Right ventricle myocardium superior (tissue), 1 donor: ENCODE measurements around the gene NUPR2. TPM values are rescaled to one million over a fixed set of nuclear protein-coding genes. Genes with fewer than 3 reads are reported as not detected.
"Not testable (repeated sequence)": the region's sequence is repeated elsewhere in the genome, so short reads cannot be mapped to it uniquely, and the experiment has no call there.

ENCODE experiments used
- ATAC-seq: fragments of 200-7000 bp; cut with Tn5 transposase; one replicate; pipeline ENCODE4 v1.9.1; 2020; ENCODE audit warnings: mild to moderate bottlenecking; ENCODE audit not compliant: poor library complexity
- DNase-seq: peaks from one replicate; pipeline ENCODE4 v3.0.0-alpha.2; 2020
- intact Hi-C: fragments of 100-400 bp; cut with DNase I; formaldehyde crosslinking; loops from one replicate; pipeline ENCODE4 v1.11.2; 2022
- long read RNA-seq: library from polyadenylated mRNA; unstranded; transcript quantifications from one replicate; pipeline ENCODE4 v2.0.0, GENCODE V29; 2021
- total RNA-seq: library from RNA; stranded (reverse); fragmentation: NEBNext Ultra II Directional; extraction: Animal tissue kit (Norgen Biotek cat#: 25700); gene quantifications from one replicate; pipeline ENCODE4 v1.2.1, GENCODE V29; 2021
- donor health status: DM: no; HTN: yes; CAD: no; lungs with severe emphysema.

NUPR2 gene, protein sequence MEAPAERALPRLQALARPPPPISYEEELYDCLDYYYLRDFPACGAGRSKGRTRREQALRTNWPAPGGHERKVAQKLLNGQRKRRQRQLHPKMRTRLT
- total RNA-seq: not detected
- long read RNA-seq: 0 reads

DNA sequence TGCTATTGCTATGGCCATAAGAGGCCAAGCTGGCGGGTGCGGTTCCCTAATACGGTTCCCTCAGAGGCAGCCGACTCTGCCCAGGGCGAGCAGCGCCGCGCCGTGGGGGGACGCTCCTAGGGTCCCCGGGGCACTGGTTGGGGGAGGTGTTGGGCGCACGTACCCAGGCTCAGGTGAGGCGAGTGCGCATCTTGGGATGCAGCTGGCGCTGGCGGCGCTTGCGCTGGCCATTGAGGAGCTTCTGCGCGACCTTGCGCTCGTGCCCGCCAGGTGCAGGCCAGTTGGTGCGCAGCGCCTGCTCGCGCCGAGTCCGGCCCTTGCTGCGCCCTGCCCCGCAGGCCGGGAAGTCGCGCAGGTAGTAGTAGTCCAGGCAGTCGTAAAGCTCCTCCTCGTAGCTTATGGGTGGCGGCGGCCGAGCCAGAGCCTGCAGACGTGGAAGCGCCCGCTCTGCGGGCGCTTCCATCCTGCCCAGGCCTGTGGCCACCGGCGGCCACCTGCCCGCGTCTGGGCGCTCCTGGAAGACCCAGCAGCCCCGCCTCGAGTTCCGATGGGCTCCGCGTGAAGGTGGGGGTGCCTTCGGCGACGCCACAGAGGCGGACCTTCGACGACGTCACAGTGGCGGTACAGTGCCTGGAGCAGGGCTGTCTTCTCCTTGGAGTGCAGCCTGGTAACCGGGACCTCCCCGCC lies at the start of gene NUPR2:
Gene NUPR2 (minus strand): TSS at position 566 of the 687 bp plus-strand sequence. CDS start 103 bp downstream, at position 463.
- intact Hi-C loops: no loop called here
- DNase-seq (no peak), ATAC-seq (peak; percentile 20)

DNA sequence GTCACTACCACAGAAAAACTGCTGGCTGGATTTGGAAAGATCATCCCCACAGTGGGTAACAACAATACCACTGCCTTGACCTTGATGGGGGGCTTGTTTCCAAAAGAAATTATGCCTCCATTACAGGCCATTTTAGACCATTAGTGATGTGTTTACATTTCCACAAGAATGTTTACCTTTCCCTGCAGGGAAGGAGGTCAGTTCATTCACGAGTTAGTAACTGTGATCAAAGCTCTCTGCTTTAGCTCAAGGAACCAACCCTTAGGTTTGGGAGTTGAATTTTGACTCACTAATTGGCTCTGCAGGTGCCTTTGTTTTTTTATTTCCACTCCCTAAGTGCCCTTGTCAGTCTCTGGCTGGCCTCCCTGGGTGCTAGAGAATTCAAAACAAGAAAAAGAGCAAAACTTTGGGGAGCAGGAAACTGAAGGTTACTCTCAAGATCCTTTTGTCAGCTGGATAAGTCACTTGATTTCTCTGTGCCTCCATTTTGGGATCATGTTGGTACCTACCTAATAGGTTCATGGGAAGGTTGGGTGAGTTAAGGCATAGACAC lies 41.1 kb upstream of the NUPR2 start:
- intact Hi-C loops: no loop called here
- no peak for DNase-seq
- ATAC-seq: no peak

- intact Hi-C loops, DNase-seq, ATAC-seq: not testable (repeated sequence)
Measured at GRCh38 chr7:56131062-56131461, 14.8 kb upstream of the NUPR2 start.

DNA sequence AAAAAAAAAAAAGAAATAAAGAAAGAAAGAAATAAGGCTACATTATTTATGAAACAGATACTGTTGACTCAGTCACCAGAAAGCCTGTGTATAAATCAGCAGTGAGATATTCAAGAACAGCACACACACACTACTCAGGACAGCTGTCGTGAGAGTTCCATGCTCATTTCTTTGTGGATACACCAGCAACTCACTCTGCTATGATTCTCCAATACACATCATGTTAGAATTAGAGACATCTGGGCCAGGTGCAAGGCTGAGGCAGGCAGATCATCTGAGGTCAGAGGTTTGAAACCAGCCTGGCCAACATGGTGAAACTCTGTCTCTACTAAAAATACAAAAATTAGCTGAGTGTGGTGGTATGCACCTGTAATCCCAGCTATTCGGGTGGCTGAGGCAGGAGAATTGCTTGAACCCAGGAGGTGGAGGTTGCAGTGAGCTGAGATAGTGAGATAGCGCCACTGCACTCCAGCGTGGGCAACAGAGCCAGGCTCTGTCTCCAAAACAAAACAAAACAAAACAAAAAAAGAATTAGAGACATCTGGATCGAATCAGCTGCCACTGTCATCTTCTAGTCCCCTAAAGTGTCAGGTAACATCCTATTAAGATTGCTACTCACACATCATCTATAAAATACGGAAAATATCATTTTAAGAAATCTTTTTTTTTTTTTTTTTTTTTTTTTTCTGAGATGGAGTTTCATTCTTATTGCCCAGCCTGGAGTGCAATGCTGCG lies 11.2 kb upstream of the NUPR2 start:
- ATAC-seq (no peak), DNase-seq (no peak)
- intact Hi-C loops: no loop called here

DNA sequence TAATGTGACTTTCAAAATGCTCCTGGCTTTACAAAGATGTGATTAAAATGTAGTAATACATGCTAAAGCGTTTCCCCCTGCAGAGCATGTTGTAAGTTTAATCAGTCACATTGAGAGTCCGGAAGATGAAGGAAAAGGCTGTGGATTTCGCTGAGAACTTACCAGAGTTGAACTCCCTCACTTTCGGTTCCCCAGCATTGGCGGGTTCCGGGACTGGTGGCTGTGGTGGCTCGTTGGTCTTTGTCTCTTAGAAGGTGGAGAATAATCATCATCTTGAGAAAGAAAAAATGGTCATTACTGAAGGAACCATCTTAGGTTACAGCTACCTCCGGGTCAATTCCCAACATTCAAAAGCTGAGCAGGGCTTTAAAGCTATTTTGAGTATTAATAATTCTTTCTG lies 9.6 kb upstream of the NUPR2 start:
- ATAC-seq: no peak
- intact Hi-C loops: no loop called here
- DNase-seq: no peak

GRCh38 chr7:56124981-56125380 lies 8.8 kb upstream of the NUPR2 start:
- no peak for ATAC-seq
- no peak for DNase-seq
- intact Hi-C loops: no loop called here

GRCh38 chr7:56121440-56121839 lies 5.2 kb upstream of the NUPR2 start:
- ATAC-seq (no peak), DNase-seq (no peak)
- intact Hi-C loops: no loop called here

DNA sequence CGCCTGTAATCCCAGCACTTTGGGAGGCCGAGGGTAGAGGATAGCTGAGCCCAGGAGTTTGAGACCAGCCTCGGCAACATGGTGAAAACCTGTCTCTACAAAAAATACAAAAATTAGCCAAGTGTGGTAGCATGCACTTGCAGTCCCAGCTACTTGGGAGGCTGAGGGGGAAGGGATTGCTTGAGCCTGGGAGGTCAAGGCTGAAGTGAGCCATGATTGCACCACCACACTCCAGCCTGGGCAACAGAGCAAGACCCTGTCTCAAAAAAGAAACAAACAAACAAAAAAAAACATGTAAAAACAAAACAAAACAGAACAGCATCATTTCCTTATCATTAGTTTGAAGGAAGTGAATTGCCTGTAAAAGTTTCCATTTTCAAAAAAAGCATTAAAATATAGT lies 4.0 kb downstream of the NUPR2 start:
- intact Hi-C loops, DNase-seq, ATAC-seq: not testable (repeated sequence)

- intact Hi-C loops: no loop called here
- no peak for ATAC-seq
- DNase-seq: no peak
Measured at GRCh38 chr7:56110611-56111010, 5.6 kb downstream of the NUPR2 start.

GRCh38 chr7:56107954-56108258 lies 8.3 kb downstream of the NUPR2 start:
- intact Hi-C loops: no loop called here
- DNase-seq (no peak), ATAC-seq (no peak)

DNA sequence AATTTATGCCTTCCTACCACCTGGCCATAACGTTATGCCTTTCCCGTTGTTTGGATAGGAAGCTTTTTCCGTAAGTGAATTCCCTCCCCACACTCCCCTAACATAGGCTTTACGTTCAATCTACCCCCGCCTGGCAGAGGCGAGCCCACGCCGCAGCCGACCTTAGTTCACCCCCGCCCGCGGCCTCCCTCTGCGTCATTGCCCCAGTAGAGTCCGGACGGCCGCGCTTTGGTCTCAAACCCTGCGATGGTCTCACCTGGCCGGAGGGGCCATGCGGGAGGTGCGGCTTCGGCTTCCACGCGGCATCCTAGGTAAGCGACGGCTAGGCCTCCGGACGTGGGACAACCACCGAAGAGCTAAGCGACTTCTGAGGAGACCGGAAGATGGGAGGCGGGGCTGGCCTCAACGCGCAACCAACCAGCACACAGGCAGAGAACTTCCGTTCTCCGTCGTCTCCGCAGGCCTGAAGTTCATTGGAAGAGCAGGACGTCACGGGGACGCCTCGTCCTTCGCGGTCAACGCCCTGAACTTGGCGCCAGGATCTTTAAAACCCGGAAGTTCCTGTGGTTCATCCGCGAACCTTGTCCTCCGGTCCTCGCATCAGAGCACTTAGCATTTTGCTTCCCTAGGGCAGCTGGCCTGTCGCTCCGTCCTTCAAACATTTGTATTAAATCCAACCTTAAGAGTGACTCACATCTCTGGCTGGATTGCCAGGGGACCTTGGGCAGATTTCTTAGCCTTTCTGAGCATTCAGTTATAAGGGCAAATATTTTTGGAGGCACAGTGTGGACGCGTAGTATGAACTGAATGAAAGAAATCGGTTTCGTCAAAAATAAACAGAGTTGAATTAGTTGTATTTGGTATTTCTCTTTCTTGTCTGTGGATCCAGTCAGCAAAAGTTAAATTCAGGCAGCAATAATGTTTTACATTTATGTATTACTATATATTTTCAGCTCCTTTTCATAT lies 9.8 kb downstream of the NUPR2 start, which contains the start of gene CHCHD2:
Gene CHCHD2 (minus strand): TSS at position 369 of the 966 bp plus-strand sequence. CDS start 63 bp downstream, at position 306.
- DNase-seq (peak; percentile 98), ATAC-seq (peak; percentile 100)
- intact Hi-C loops: no loop called here

GRCh38 chr7:56105508-56105907 lies 10.7 kb downstream of the NUPR2 start:
- DNase-seq (no peak), ATAC-seq (peak; percentile 37)
- intact Hi-C loops: no loop called here

GRCh38 chr7:56104138-56104537 lies 12.1 kb downstream of the NUPR2 start:
- DNase-seq, intact Hi-C loops, ATAC-seq: not testable (repeated sequence)

GRCh38 chr7:56099653-56100052 lies 16.6 kb downstream of the NUPR2 start:
- intact Hi-C loops: no loop called here
- DNase-seq (no peak), ATAC-seq (no peak)

- intact Hi-C loops, DNase-seq: not testable (repeated sequence)
Measured at GRCh38 chr7:56098187-56099008, 17.8 kb downstream of the NUPR2 start.

DNA sequence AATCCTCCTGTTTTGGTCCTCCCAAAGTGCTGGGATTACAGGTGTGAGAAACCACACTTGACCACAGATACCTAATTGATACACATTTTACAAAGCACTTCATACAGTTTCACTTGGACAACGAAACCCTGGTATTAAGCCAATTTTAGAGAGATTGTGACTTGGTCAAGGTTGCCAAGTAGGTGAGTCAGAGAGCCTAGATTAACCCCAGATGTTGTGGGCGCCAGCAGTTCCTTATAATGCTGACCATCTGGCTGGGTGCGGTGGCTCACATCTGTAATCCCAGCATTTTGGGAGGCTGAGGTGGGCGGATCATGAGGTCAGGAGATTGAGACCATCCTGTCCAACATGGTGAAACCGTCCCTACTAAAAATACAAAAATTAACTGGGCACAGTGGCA lies 18.5 kb downstream of the NUPR2 start:
- intact Hi-C loops: no loop called here
- peak; percentile 50 for ATAC-seq
- DNase-seq: no peak

More at GRCh38 chr7:56098187-56099008, 17.8 kb downstream of the NUPR2 start:
- not testable (repeated sequence) for ATAC-seq

- ATAC-seq (peak; percentile 88), DNase-seq (peak; percentile 90)
- intact Hi-C loops: no loop called here
Measured at GRCh38 chr7:56092789-56093531, 23.3 kb downstream of the NUPR2 start, which contains the start of gene PHKG1. PHKG1 (minus strand) TSS chr7:56092952; CDS start chr7:56088941, 4,011 bp downstream.
